NCI-H446 treated with DMSO at 0.1 percent for 48 hours (cell line): ENCODE measurements around the gene SKIL.

Experiments used
- DNase-seq: peaks from one replicate; lab custom pipeline; 2025; lab: John Stamatoyannopoulos, UW

Gene SKIL

DNA sequence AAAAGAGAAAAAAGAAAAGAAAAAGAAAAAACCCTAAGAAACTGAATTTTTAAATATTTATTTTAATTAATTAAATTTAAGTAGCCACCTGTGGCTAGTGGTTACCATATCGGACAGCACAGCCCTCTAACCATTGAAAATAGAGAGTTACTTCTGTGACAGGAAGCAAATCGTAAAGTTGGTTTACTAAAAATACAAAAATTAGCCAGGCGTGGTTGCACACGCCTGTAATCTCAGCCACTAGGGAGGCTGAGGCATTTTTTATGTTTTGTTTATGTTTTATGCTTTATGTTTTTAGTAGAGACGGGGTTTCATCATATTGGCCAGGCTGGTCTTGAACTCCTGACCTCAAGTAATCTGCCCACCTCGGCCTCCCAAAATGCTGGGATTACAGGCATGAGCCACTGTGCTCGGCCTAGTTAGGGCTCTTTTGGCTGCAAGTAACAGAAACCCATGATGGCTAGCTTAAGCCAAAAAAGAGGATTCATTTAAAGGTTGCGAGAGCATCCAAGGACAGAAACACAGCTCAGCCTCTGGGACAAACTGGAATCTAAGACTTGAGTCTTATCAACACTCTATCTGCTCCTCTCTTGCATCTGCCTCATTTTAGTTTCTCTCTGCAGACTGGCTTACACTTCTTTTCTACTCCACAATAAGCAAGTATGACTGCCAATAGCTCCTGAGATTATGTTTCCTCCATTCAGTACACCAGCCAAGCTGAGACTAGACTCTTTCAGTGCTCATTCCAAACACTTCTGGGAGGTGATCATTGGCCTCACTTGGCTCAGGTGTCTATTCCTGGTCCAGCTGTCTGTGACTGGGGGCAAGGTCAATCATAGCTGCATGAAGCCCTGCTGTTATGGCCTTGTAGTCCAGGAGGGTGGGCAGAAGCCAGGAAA, 6.8 kb upstream of the SKIL start:
- no peak for DNase-seq

DNA sequence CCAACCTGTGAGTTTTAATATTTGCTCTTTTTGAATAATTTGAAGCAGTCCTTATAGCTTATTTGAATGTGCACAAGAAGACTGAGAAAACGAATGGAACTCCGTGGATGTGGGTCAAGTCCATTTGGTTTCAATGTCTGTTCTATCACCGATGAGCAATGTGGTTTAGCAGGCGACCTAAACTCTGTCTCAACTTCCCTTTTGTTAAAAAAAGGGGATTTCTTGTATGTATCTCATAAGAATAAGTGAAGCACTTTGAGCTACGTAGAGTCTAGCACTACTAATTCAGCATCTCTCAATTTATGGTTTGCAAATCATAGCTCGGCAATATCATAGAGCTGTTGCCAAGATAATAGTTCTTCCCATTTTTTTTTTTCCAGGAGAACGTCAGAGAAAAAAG, 4.6 kb upstream of the SKIL start:
- DNase-seq, result no peak

DNA sequence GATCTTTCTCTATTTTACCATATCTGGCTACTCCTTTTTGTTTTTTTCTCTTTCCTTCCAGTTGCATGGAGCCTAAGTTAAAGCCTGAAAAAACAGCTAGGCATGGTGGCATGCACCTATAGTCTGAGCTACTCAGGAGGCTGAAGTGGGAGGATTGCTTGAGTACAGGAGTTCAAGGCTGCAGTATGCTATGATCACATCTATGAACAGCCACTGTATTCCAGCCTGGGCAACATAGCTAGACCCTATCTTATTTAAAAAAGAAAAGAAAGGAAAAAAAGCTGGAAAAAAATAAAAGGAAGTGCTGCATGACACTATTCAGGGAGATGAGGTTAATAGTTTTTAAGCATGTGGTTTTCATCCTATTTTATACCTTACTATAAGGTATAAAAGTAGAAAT, 4.0 kb upstream of the SKIL start:
- DNase-seq, result no peak

DNA sequence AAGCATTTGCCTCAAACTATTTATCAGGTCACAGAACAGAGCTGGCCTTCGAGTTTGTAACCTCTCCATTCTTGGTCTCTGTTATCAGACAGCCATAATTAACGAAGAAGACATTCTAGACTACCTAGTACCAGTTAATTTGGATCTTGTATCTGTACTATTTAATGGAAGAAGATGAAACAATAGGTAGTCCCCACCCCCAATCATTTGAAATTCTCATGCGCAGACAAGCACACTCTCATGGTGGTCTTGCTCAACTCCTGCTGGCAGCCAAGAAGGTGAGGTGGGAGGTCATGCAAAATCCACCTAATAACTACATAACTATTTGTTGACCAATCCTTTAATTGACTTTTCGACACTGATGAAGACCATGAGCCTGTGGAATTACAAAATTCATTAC, 2.8 kb upstream of the SKIL start:
- no peak for DNase-seq

DNA sequence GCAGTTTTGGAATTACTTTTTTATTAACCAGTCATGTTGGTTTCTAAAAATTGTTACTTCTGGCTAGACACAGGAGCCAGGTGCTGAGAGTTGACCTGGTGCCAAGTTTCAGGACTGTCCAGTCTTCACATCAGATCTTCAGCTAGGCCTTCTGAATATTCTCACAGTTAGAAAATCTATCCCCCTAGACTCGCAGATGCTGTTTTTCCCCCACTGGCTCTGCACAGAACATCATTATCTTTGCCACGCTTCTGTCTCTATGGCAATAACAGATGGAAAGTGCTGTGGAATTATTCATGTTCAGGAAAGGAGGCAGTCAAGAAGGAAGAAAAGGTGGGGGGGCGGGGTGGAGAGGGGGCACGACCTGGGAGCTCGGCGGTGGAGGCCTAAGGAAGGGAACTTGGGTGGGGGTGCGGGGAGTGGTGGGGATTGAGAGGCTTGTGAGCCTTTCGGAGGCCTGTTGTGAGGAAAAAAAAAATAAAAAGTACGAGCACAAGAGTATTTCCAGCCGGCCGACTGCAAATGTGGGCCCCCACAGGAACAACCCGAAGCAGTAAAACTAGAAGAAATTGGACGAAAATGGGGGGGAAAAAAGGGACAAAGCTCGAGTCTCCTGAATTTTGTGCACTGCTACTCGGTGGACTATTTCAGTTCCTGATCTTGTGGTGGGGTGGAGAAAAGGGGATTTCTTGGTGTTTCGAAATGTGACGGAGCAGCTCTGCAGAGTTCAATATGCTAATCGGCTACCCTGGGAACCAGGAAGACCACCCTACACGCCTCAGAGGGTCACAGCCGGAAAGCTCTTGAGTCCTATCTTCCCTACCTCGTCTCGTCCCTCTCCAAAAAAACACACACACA, 1.5 kb upstream of the SKIL start:
- peak; percentile 34 for DNase-seq

DNA sequence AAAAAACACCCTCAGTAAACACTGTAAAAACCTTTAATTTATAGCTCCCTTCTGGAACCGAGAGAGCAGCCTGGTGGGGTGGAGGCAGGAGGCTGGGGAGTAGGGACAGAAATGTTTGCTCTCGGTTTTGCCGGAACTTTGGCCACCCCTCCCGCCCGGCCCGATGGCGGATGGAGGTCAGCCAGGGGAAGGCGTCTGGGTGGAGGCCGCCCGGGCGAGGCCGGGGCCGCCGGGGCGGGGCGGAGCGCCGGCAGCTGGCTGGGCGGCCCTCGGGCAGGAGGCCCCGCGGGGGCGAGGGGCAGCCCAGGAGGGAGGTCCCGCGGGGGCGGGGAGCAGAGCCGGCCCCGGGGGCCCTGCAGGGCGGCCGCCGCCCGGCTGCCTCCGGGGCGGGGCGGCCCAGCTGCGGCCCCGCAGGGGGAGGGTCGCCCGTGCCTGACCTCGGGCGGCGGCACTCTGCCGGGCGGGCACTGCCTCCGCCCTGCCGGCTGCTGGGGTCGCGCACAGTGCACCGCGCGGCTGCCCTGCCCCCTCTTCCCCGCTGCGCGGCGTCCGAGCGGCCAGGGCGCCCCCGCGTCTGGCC, 829 bp upstream of the SKIL start:
- peak; percentile 68 for DNase-seq

DNA sequence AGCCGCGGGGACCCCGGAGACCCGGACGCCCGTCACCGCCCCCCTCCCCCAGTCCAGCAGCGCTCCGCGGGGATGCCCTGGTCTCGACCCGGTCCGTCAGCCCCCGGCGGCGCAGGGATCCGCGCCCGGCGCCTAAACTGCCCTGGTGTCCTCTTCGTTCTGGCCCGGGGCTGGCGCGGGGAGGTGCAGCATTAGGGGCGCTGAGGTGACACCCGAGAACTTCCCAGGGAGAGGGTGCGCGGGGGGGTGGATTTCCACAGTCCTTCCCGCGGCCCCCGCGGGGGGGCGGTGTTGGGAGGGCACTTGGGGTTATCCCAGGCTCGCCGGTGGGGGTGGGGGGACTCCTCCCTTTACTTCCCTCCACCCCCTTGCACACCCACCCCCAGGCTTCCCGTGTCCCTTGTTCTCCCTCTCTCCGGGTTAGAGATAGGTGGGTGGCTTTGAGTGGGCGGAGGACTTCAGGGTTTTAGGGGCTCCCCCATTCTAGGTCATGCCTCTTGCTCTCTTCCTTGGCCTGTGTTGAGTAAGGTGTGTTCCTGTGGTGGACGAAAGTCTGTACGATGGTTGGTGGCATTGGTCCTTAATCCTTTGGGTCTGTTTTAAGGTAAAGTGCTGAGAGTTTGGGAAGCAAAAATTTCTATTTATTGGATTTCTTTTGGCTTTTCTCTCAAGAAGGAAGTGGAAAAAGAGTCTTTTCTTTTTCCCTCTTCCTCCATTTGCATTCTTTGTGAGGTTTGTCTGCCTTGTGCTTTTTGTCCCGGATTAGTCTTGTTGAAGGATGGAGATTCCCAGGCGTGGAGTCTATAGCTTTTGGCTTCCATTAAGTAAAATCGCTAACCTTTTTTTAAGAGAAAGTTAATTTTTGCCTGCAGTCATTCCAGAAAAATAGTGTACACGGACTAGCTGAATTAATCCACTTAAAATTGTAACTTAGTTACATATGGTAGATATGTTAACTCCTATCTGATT, 811 bp downstream of the SKIL start:
- no peak for DNase-seq

DNA sequence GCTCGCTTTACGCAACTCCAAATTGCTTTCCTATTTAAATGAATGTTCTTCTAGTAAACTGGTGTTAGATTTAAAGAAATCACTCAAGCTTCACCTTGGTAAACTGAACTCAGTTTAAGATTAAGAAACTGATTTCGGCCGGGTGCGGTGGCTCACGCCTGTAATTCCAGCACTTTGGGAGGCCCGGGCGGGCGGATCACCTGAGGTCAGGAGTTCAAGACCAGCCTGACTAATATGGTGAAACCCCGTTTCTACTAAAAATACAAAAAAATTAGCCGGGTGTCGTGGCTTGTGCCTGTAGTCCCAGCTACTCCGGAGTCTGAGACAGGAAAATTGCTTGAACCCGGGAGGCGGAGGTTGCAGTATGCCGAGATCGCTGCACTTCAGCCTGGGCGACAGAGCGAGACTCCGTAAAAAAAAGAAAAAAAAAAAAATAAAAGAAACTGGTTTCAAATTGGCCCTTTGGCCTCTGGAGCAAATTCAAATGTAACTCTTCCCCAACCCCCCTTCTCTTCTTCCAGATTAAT, 1.7 kb downstream of the SKIL start:
- DNase-seq, result no peak

DNA sequence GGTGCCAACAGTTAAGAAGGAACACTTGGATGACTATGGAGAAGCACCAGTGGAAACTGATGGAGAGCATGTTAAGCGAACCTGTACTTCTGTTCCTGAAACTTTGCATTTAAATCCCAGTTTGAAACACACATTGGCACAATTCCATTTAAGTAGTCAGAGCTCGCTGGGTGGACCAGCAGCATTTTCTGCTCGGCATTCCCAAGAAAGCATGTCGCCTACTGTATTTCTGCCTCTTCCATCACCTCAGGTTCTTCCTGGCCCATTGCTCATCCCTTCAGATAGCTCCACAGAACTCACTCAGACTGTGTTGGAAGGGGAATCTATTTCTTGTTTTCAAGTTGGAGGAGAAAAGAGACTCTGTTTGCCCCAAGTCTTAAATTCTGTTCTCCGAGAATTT, 3.0 kb downstream of the SKIL start:
- no peak for DNase-seq

DNA sequence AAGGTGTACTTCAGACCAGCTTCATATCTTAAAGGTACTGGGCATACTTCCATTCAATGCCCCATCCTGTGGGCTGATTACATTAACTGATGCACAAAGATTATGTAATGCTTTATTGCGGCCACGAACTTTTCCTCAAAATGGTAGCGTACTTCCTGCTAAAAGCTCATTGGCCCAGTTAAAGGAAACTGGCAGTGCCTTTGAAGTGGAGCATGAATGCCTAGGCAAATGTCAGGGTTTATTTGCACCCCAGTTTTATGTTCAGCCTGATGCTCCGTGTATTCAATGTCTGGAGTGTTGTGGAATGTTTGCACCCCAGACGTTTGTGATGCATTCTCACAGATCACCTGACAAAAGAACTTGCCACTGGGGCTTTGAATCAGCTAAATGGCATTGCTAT, 3.4 kb downstream of the SKIL start:
- DNase-seq, result no peak

DNA sequence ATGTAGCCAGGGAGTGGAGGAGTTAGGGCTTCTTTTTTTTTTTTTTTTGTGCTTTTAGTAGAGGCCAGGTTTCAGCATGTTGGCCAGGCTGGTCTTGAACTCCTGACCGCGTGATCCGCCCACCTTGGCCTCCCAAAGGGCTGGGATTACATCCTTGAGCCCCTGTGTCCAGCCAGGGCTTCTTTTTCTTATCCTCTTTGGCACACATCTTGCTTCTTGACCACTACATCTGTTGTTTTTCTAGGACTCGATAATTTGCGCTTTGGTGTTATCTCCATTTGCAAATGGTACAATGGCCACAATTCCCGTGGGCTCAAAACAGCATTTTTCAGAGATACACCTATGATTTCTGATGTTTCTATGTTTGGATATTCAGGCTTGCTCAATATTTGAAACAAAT, 4.2 kb downstream of the SKIL start:
- no peak for DNase-seq

DNA sequence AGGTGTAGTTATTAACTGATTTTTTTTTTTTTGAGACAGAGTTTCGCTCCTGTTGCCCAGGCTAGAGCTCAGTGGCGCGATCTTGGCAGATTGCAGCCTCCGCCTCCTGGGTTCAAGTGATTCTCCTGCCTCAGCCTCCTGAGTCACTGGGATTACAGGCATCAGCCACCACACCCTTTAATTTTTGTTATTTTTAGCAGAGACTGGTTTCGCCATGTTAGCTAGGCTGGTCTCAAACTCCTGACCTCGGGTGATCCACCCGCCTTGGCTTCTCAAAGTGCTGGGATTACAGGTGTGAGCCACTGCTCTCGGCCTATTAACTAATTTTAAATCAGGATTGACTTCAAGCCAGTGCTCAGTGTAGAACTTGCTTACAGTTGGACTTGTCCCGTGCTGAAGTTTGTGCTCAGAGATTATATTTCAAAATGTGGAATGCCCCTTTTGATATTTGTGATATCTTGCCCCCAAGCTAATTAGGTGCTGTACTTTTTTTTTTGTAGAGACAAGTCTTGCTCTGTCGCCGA, 6.0 kb downstream of the SKIL start:
- no peak for DNase-seq

DNA sequence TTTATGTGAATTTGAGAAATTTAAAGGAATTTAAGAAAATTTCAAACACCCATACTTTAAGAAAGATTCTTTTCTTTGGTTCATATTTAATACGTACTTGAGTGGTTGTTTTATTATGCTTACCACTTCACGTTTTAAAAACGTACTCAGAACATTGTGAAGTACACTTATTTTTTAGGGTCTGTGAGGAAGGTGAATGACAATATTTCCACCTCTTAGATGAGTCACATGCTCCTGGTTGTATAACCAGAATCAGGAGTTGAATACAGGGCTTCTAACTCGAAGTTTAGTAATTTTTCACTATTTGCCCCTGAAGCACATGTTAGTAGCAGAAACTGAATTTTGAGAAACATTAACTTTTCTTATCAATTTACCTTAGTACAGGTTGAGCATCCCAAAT, 7.5 kb downstream of the SKIL start:
- DNase-seq, result no peak

DNA sequence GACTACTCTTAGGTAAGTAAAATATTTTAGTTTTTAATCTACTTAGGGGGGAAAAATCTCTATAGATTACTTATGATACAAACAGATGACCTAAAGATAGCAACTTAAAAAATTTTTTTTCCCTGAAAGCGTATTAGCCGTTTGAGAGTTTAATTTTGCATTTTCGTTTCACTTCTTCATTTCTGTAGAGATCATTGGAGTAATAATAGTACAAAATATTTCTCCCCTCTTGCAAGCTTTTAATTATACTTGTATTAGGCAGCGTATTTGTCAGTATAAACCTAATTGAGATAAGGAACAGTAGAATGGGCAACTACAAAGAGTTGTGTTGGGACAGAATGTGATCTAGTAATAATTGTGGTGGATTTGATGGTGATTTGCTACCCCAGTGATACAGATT, 10.3 kb downstream of the SKIL start:
- DNase-seq, result no peak

DNA sequence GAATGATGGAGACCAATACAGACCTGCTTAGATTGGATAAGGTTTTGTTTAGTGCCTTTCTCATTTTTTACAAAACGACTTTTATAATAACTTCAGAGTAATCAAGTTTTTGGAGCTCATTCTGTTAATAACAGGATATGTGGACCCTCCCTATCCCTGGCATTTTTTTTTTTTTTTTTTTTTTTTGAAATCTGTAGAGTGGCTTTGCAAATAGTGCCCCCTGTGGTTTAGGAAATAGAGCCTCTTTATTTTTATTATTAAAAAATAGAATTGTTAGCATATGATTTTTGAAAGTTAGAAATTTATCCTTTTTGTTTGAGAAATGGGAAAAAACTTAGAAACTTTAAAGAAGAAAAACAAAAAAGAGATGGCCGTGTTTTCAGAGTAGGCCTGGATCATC, 11.4 kb downstream of the SKIL start:
- no peak for DNase-seq

DNA sequence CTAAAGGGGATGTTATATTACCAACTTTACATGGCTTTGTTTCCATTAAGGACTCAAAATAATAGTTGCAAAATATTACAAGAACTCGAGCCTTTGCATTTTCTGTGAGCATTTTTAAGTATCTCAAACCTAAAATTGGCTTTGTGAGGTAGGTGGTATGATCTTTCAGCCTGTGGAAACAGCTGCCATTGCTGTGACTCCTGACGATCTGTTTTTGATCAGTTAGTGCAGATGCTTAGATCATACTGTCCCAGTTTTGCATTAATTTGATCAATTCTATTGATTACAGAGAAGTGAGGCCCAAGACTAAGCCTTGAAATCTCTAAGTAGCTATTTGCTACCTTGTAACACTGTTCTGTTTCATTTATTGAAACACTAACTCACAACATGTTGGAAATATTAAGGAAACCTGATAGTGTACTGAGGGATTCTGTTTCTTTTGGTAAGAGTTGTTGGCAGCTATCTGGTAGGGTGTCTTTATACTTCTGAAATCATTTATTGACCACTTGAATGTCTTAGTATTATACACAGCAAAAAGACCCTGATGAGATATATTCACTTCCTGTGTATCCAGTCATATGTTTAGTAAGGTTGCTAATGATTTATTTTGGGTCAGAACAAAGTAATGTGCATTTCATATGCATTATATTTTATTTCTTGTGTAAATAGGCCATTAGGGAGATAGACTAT, 14.8 kb downstream of the SKIL start:
- DNase-seq, result no peak

DNA sequence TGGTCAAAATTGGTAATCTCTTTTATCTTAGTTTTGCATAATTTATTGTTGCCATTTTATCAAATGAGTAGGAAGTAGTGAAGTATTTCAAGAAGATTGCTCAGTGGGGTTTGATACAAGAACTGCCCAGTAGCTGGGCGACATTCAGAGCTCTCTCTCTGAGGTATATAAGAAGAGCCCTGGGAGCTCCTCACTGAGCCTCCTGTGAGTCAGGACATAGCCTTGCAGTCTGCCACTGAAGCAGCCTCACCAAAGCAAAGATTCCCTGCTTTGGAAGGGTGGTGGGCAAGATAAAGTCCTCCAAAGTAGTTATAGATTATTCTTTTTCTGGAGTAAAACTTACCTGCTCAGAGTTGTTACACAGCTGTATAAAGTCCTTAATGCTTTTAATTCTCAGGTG, 26.1 kb downstream of the SKIL start:
- no peak for DNase-seq

DNA sequence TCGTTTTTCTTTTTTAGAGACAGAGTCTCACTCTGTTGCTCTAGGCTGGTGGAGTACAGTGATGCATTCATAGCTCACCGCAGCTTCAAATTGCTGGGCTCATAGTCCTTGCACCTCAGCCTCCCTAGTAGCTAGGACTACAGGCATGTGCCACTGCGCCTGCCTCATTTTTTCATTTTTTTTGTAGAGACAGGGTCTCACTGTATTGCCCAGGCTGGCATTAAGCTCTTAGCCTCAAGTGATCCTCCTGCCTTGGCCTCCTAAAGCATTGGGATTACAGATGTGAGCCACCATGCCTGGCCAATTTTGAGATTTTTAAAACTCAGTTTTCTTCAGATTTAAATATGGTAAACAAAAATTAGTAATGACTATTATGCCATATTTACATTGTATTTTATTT, 29.0 kb downstream of the SKIL start:
- no peak for DNase-seq

DNA sequence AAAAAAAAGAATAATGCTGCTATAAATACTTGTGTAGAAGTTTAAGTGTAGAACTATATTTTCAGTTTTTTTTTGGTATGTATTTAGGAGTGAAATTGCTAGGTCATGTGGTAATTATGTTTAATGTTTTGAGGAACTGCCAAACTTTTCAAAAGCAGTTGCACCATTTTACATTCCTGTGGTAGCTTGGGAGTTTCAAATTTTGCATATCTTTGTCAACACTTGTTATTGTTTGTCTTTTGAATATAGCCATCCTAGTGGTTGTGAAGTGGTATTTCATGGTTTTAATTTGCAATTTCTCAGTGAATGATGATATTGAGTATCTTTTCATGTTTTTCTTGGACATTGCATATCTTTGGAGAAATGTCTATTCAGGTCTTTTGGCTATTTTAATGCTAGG, 30.4 kb downstream of the SKIL start:
- no peak for DNase-seq

DNA sequence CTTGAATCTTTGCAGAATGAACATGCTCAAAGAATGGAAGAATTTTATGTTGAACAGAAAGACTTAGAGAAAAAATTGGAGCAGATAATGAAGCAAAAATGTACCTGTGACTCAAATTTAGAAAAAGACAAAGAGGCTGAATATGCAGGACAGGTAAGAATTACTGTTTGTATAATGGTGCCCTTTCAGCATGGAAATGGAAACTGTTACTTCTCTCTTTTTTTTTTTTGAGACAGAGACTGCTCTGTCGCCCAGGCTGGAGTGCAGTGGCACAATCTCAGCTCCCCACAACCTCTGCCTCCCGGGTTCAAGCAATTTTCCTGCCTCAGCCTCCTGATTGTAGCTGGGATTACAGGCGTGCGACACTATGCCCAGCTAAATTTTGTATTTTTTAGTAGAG, 33.6 kb downstream of the SKIL start:
- no peak for DNase-seq

DNA sequence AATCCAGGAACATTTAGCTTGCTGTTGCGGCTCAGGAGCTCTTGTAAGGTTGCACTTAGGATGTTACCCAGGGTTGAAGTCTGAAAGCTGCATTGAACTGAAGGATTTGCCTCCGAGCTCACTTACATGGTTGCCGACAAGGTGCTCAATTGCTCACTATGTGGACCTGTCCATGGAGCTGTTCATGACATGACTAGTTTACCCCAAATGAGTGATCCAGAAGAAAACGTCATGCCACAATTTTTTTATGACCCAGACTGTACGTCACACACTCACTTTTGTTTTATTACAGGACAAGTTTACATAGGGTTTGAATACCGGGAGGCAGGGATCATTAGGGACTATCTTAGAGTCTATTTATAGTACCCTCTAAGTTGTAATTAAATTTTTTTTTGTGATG, 40.2 kb downstream of the SKIL start:
- no peak for DNase-seq
